ENCODE data around the gene TLR5. TPM values are rescaled to one million over a fixed set of nuclear protein-coding genes. Genes with fewer than 3 reads are reported as not detected.

The TLR5 gene
- total and polyA plus RNA-seq, 2 donors from 2014 or later, result 3.7 to 31.3 TPM

DNA sequence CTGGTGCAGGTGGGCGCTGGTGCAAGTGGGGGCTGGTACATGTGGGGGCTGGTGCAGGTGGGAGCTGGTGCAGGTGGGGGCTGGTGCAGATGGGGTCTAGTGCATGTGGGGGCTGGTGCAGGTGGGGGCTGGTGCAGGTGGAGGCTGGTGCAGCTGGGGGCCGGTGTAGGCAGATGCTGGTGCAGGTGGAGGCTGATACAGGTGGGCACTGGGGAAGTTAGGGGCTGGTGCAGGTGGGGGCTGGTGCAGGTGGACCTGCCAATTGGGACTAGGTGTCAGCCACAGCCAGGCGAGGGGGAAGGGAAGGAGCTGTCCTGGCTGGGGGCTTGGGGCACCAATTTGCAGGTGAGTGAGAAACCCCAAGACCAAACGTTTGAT lies 46.5 kb upstream of the TLR5 start:
- TF ChIP-seq, protein P1, sequence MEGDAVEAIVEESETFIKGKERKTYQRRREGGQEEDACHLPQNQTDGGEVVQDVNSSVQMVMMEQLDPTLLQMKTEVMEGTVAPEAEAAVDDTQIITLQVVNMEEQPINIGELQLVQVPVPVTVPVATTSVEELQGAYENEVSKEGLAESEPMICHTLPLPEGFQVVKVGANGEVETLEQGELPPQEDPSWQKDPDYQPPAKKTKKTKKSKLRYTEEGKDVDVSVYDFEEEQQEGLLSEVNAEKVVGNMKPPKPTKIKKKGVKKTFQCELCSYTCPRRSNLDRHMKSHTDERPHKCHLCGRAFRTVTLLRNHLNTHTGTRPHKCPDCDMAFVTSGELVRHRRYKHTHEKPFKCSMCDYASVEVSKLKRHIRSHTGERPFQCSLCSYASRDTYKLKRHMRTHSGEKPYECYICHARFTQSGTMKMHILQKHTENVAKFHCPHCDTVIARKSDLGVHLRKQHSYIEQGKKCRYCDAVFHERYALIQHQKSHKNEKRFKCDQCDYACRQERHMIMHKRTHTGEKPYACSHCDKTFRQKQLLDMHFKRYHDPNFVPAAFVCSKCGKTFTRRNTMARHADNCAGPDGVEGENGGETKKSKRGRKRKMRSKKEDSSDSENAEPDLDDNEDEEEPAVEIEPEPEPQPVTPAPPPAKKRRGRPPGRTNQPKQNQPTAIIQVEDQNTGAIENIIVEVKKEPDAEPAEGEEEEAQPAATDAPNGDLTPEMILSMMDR (IDR thresholded peaks at IDR 0.05; ENCODE audit: borderline replicate concordance, extremely low read depth, insufficient read depth), result no peak

DNA sequence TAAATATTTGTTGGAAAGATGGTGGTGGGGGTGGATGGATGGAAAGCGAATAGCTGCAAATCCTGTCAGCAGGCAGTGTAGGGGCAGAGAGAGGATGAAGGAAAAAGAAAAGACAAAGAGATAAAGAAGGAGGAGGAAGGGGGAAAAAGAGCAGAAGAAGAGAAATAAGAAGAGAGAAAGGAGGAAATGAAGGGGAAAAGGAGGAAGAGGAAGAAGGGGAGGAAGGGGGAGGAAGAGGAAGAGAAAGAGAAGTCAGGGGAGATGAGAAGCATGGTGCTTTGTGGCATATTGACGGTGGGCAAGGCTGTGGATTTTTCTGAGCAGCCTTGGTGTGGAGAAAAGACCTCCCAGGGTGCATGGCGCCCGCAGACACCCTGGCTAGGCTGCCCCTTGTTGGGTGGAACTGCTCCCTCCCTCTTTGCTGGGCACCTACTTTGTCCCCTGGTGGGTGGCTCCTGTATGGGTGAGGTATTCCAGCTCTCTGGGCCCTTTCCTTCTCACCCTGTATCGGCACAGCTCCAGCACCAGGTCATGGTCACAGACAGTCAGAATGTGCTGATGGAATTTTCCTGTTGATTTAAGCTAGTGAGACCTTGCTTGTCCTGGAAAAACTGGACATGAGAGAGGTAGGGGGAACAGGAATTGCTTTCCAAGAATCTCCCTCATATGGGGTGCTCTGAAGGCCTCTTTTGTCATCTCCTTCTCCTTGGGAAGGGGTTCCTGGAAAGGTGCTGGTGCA lies 45.7 kb upstream of the TLR5 start:
- Histone ChIP-seq H3K27me3 (ENCODE audit: control insufficient read depth, insufficient read depth, low read length) (no peaks in the 10 kb centered on the region), H3K9ac (ENCODE audit: low read length in 3 of 3) (no peak overlapping the region), H3K27ac (ENCODE audit: low read depth in 2 of 2, low read length in 2 of 2) (no peak overlapping the region), H3K36me3 (ENCODE audit: control insufficient read depth in 2 of 3, insufficient read depth in 3 of 3, low read length in 3 of 3) (no peaks in the 10 kb centered on the region), H3K4me3 (ENCODE audit: low read length in 3 of 3) (no peak overlapping the region), H3K9me3 (ENCODE audit: control insufficient read depth in 2 of 3, insufficient read depth in 1 of 3, low read length in 3 of 3) (no peaks in the 10 kb centered on the region), H3K4me1 (ENCODE audit: control insufficient read depth in 2 of 3, insufficient read depth in 2 of 3, low read depth in 1 of 3, low read length in 3 of 3) (peaks cover 0 to 2% (median 0%) of the 10 kb centered on the region in 3 donors)
- intact Hi-C loops (cut with DNase I), result no loop called here
- TF ChIP-seq, protein P1 (IDR thresholded peaks at IDR 0.05; ENCODE audit: borderline replicate concordance, extremely low read depth, insufficient read depth), result no peak
- DNase-seq, result no peak
- no peak for FAIRE-seq

More for the DNA sequence above, 46.5 kb upstream of the TLR5 start:
- no peak overlapping the region for H3K27ac ChIP-seq (ENCODE audit: low read depth in 2 of 2, low read length in 2 of 2)
- no peaks in the 10 kb centered on the region for H3K36me3 ChIP-seq (ENCODE audit: control insufficient read depth in 2 of 3, insufficient read depth in 3 of 3, low read length in 3 of 3)
- H3K4me1 ChIP-seq (ENCODE audit: control insufficient read depth in 2 of 3, insufficient read depth in 2 of 3, low read depth in 1 of 3, low read length in 3 of 3), result peaks cover 0 to 2% (median 0%) of the 10 kb centered on the region in 3 donors
- no peak overlapping the region for H3K9ac ChIP-seq (ENCODE audit: low read length in 3 of 3)
- intact Hi-C loops (cut with DNase I), result no loop called here
- H3K27me3 ChIP-seq (ENCODE audit: control insufficient read depth, insufficient read depth, low read length), result no peaks in the 10 kb centered on the region
- DNase-seq (peak in 1 of 5 donors; percentile 55), FAIRE-seq (no peak)
- no peak overlapping the region for H3K4me3 ChIP-seq (ENCODE audit: low read length in 3 of 3)
- no peaks in the 10 kb centered on the region for H3K9me3 ChIP-seq (ENCODE audit: control insufficient read depth in 2 of 3, insufficient read depth in 1 of 3, low read length in 3 of 3)

DNA sequence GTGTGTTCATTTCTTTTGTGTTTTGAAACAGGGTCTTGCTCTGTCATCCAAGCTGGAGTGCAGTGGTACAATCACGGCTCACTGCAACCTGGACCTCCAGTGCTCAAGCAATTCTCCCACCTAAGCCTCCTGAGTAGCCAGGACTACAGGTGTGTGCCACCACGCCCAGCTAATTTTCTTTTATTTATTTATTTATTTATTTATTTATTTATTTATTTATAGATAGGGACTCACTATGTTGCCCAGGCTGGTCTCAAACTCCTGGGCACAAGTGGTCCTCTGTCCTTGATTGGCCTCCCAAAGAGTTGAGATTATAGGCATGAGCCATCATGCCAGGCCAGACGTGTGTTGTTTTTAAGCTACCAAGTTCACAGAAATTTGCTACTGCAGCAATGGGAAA lies 43.8 kb upstream of the TLR5 start:
- FAIRE-seq (no peak), DNase-seq (no peak)
- H3K4me3 ChIP-seq (ENCODE audit: low read length in 3 of 3), result no peak overlapping the region

More for the DNA sequence above, 43.8 kb upstream of the TLR5 start:
- intact Hi-C loops (cut with DNase I), result no loop called here
- Histone ChIP-seq H3K27ac (ENCODE audit: low read depth in 2 of 2, low read length in 2 of 2) (no peak overlapping the region), H3K27me3 (ENCODE audit: control insufficient read depth, insufficient read depth, low read length) (no peaks in the 10 kb centered on the region), H3K36me3 (ENCODE audit: control insufficient read depth in 2 of 3, insufficient read depth in 3 of 3, low read length in 3 of 3) (no peaks in the 10 kb centered on the region), H3K9ac (ENCODE audit: low read length in 3 of 3) (no peak overlapping the region), H3K9me3 (ENCODE audit: control insufficient read depth in 2 of 3, insufficient read depth in 1 of 3, low read length in 3 of 3) (no peaks in the 10 kb centered on the region), H3K4me1 (ENCODE audit: control insufficient read depth in 2 of 3, insufficient read depth in 2 of 3, low read depth in 1 of 3, low read length in 3 of 3) (peaks cover 0 to 2% (median 0%) of the 10 kb centered on the region in 3 donors)
- TF ChIP-seq, protein P1 (IDR thresholded peaks at IDR 0.05; ENCODE audit: borderline replicate concordance, extremely low read depth, insufficient read depth), result no peak

Data from kidney (tissue), 14 donors.